Fibroblast of skin of back (primary cell): ENCODE data around the gene CHKB. TPM values are rescaled to one million over a fixed set of nuclear protein-coding genes. Genes with fewer than 3 reads are reported as not detected.
A peak's percentile ranks its signal among the peaks of the same experiment; 100 is the strongest.
"Not testable (repeated sequence)": the region's sequence is repeated elsewhere in the genome, so short reads cannot be mapped to it uniquely, and the experiment has no call there.

Source experiments
- DNase-seq: peaks from one replicate; pipeline ENCODE4 v3.0.0-alpha.2; 2013
- polyA plus RNA-seq, 2 experiments: library from polyadenylated mRNA; unstranded; fragments of 120-200 nt; gene quantifications; one replicate each; pipeline ENCODE4 v1.2.1, GENCODE V29; 2013; ENCODE audit not compliant: insufficient read length in 2 of 2

CHKB gene
- polyA plus RNA-seq (2013, experiment 1 of 2; ENCODE audit: insufficient read length): 33.8 TPM
- 30.1 TPM for polyA plus RNA-seq (2013, experiment 2 of 2; ENCODE audit: insufficient read length)

- peak; percentile 98 for DNase-seq
These were observed at the start of gene CHKB for GRCh38 chr22:50582493-50583293. Gene CHKB, minus strand, starts transcription at chr22:50582849. Its CDS starts 68 bp downstream, at chr22:50582781.

- DNase-seq: no peak
These were observed 47.7 kb upstream of the CHKB start for GRCh38 chr22:50630376-50630775.

- DNase-seq: no peak
These were observed 46.0 kb upstream of the CHKB start for GRCh38 chr22:50628543-50629134.

GRCh38 chr22:50627642-50628542 lies 45.2 kb upstream of the CHKB start, which contains the start of gene ARSA:
Gene ARSA, minus strand, starts transcription at chr22:50628152. Its CDS starts 373 bp downstream, at chr22:50627779.
- DNase-seq: peak; percentile 84

GRCh38 chr22:50626850-50627641 lies 44.4 kb upstream of the CHKB start:
- DNase-seq: no peak

- DNase-seq: no peak
These were observed 43.7 kb upstream of the CHKB start for GRCh38 chr22:50626314-50626849.

- DNase-seq: no peak
These were observed 43.1 kb upstream of the CHKB start for GRCh38 chr22:50625568-50626313.

- DNase-seq: no peak
These were observed 42.5 kb upstream of the CHKB start for GRCh38 chr22:50625131-50625567.

GRCh38 chr22:50624347-50625130 lies 41.9 kb upstream of the CHKB start:
- no peak for DNase-seq

- no peak for DNase-seq
These were observed 40.2 kb upstream of the CHKB start for GRCh38 chr22:50622723-50623327.

- DNase-seq: no peak
These were observed 39.5 kb upstream of the CHKB start for GRCh38 chr22:50621948-50622722.

- DNase-seq: no peak
These were observed 38.8 kb upstream of the CHKB start for GRCh38 chr22:50621356-50621880.

GRCh38 chr22:50620593-50621355 lies 38.1 kb upstream of the CHKB start:
- no peak for DNase-seq

GRCh38 chr22:50614296-50614695 lies 31.6 kb upstream of the CHKB start:
- DNase-seq: not testable (repeated sequence)

GRCh38 chr22:50613291-50613981 lies 30.8 kb upstream of the CHKB start:
- DNase-seq: no peak

- DNase-seq: no peak
These were observed 30.0 kb upstream of the CHKB start for GRCh38 chr22:50612528-50613221.
